ENCODE data around the gene SCUBE1.

The SCUBE1 gene

DNA sequence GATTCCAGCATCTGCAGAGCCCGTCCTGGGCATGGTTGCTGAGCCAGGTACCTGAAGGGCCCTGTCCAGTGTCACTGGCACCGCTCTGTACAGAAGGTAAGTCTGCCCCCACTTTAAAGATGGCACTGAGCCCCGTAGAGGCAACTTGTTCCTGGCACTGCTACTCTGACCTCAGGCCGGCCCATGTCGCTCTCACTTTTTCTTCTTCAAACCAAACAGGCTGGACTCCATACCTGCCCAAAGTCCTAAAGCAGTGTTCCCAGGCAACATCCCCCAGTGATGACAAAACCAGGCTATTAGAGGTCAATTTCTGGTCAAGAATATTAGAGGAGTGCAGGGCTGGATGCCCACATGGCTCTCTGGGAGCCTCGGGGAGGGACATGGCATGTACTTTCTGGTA, 109.6 kb downstream of the SCUBE1 start:
- DNase-seq: no peak

DNA sequence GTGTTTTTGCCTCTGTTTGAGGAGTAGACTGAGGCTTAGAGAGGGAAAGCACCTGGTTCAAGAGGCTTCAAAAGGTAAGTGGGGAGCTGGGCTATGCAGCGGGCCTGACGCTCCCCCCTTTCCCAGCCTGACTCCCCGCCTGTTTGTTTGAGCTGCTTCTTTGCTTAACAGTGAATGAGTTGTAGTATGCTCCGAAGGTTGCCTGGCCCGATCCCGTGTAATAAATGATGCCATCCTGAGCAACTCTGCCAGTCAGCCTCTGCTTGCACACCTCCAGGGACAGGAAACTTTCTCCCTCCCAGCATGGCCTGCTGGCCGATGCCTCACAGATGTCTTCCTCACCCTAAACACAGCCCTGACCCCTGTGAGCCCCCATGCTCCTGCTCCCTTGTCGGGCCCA, 110.7 kb downstream of the SCUBE1 start:
- DNase-seq: no peak

DNA sequence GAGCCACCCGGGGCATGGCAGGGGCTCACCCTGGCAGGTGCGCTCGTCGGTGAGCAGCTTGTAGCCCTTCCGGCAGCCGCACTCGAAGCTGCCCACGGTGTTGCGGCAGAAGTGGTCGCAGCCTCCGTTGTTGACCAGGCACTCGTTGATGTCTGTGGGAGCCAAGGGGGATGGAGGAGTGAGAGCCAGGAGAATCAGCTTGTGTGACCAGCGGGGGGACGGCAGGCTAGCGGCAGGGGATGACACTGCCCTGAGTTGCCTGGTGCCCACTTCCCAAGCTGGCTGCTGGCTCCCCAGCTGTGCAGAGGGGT, 111.5 kb downstream of the SCUBE1 start:
- DNase-seq: no peak

DNA sequence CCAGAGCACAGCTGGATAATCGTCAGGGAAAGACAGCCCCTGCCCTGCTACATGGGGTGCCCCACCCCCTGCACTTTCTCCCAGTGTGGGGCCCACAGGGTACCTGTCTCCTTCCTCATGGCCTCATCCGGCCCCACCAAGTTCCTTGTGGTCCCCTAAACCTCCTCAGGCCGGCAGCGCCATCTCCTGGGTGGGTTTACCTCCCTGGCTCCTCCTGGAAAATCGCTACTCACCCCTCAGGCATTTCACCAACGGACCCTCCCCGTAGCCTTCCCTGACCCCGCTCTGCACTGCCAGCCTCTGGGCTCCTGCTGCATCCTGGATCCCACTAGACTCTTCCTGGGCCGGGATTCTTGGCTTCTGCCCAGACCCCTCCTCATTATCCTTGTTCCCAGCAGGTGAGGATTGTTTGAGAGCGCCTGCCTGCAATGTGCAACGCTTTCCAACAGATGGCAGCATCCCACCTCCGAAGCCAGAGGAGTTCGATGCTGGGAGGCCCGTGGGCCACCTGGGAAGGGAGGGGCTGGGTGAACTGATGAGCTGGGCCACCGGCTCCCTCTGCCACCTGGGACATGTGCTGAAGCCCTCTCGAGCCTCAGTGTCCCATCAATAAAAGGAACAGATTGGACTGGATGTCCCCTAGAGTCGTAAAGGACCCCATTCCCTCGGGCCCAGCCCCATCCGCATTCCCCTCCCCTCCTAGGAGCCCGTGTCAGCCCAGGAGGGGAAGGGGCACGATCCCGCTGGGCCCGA, 112.0 kb downstream of the SCUBE1 start:
- no peak for DNase-seq

DNA sequence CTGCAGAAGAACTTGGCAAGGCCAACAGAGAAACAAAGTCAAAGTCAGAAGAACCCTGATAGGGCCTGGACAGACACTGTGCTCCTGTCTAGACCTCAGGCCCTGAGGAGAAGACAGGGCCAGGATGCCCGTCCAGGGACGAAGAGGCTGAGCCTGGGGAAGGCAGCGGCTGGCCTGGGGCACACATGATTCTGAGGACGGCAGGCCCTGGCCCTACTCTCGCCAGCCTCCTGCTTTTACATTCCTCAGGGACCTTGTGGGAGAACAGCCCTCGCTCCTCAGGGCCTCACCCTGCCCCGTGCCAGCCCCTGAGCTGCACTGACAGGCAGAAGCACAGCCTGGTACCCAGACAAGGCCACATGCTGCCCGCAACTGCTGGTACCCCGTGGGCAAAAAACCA, 112.6 kb downstream of the SCUBE1 start:
- no peak for DNase-seq

DNA sequence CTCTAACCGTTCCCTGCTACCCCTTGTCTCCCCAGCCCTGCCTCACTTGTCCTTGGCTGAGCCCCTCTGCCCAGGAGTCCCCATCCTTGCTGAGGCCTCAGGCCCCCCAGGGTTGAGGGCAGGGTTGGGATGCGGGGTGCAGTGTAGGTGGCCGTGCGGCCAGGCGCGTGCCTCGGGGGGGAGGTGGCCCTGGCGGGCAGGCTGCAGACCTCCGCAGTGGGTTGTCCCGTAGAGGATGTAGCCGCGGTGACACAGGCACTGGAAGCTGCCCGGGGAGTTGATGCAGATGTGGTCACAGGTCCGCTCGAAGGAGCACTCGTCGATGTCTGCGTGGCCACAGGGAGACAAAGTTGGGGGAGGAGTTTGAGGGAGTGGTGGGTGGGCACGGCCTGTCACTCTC, 114.3 kb downstream of the SCUBE1 start:
- no peak for DNase-seq

DNA sequence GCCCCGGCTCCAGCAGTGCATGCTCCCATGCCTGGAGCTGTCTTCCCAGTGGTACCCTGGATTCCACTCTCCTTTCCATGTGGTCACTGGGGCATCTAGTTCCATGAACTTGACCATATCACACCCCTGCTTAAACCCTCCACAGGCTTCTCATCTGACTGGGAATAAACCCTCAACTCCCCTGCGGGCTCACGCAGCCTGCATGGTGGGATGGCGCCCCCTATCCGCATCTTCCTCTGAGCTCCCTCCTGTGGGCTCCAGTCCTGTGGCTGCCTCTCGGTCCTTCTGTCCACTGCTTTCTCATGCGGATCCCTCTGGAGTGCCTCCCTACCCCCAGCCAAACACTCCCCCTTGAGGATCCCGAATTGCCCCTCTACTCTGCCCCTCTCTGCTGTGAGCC, 114.8 kb downstream of the SCUBE1 start:
- DNase-seq: no peak

DNA sequence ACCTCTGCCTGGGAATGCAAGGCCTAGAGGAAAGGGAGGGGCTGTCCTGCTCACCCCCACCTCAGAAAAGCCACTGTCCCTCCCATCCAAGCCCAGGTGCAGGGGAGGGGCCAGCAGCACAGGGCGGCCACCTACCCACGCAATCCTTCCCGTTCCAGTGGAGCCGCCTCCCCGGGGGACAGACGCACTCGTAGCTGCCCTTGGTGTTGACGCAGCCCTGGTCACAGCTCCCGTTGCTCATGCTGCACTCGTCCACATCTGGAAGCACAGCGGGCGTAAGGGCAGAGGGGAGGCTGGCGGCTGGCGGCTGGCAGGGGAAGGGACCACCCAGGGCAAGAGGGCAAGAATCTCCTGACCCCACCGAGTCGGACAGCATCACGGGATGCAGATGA, 115.9 kb downstream of the SCUBE1 start:
- no peak for DNase-seq

DNA sequence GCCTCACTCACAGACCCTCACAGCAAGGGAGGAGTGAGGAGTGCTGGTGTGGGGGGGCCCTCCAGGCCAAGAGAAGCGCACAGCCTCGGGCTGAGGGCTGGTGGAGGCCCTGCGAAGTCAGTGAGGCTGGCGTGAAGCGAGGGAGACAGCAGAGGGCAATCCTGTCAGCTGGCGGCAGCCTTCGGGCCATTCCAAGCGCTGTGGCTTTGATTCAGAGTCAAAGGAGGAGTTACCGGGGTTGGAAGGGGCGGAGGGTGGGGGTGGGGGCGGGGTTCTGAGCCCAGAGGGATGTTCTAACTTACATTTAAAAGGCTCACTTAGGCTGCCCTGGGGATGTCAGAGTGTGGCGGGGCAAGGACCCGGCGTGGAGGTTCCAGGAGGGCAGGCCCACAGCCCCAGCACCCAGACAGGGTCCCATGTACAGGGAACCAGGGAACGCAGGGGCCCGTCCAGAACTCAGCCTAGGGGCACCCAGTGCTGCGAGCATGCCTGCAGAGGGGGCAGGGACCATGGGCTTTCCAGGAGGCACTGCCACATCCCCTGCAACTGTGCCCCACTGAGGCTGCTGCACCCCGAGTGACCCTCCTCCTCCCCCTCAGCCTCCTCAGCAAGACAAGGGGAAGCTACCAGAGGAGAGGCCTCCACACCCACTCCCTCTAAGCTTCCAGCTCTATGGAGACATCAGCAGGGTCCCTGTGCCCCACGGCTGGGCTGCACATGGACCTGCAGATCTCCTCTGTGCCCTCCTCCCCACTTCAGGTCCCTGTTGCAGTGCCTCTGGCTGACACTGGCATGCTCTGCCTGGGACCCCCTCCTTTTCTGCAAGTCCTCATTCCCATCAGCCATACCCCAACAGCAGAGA, 116.6 kb downstream of the SCUBE1 start:
- DNase-seq: no peak

DNA sequence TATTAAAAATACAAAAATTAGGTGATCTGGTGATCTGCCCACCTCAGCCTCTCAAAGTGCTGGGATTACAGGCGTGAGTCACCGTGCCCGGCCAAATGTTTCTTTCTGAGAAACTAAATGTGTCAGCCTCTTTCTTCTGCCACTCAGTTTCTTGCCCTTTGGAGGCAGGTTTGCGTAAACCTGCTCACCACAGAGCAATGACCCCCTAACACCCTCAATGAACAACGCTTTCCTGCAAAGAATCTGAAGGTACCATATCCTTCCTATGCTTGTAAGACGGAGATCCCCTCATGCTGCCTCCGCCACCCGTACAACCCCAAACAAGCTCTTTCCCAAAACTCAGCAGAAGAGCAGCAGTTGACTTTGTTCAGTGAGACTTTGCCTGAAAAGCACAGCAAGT, 117.6 kb downstream of the SCUBE1 start:
- DNase-seq: no peak

DNA sequence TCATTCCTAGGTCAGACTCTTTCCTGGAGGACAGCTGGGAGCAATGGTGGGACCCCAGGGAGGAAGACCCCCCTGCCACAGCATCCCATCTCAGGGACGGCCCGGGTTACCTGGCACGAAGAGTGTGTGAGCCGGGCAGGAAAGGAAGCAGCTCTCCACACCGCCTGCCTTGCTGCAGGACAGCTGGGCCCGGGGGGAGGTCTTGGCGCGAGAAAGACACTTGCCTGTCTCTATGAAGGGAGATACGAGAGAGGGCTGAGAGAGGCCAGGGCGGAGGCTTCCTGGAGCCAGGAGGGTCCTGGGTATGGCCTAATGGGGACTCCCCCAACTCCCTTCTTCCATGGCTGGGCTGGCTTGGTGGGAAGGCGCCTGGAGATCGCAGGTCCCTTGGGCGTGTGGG, 120.2 kb downstream of the SCUBE1 start:
- DNase-seq: no peak

DNA sequence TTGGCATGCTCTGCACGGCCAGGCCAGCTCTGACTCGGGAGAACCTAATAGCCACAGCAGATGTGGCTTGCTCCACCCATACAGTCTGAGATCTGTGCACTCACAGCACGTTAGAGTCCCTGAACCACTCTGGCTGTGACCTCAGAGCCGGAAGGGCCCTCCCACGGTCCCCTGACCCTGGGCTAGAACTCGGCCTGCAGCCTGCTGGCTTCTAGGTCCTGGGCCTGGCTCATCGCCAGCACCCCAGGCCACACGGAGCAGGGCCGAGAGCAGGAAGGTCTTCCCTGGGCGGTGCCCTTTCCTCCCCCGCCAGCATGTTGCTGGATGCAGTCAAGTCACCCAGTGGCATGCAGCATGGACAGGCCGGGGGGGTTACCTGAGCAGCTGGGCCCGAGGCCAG, 120.9 kb downstream of the SCUBE1 start:
- no peak for DNase-seq

DNA sequence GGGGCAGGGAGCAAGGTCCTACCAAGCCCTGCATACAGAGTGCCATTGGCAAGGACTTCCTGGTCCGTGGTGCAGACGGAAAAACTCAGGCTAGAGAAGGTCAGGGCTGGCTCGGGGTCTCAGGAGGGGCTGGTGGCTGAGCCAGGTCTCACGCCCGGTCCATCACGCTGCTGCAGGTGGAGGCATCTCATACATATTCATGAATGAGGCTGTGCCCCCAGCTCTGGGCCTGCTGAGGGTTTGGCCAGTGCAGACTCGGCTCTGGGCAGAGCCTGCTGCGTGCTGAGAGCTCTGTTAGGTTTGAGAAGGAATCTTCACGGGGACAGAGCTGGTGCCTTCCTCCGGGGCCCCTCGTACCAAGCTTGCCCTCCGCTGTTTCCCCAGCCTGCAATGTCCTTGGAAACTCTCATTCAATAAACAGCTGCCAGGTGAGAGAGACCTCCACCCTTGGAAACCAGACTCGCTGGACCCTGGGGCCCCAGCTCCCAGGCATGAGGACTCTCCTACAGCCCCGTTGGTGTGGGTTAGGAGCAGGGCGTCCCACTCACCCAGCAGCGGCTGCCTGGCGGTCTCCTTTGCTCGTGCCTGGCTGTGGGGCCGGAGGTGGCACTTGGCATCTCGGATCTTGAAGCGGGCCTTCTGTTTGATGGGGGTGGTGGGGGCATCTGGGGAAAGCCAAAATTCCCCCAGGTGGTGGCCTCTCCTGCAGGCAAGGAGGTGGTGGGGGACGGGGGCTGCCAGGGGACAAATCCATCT, 122.4 kb downstream of the SCUBE1 start:
- DNase-seq: no peak

DNA sequence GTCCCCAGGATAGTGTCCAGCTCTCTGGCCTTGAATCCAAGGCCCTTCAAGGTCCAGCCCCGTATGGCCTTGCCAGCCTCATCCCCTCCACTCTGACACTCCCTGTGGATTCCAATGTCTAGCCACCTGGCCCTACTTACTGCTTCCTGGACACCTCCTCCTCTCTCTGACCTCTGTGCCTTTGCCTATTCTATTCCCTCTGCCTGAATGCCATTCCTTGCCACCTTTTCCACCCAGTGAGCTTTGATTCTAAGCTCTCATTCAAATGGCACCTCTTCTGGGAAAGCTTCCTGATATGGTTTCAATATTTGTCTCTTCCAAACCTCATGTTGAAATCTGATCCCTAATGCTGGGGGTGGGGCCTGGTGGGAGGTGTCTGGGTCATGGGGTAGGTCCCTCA, 124.4 kb downstream of the SCUBE1 start:
- DNase-seq: no peak

DNA sequence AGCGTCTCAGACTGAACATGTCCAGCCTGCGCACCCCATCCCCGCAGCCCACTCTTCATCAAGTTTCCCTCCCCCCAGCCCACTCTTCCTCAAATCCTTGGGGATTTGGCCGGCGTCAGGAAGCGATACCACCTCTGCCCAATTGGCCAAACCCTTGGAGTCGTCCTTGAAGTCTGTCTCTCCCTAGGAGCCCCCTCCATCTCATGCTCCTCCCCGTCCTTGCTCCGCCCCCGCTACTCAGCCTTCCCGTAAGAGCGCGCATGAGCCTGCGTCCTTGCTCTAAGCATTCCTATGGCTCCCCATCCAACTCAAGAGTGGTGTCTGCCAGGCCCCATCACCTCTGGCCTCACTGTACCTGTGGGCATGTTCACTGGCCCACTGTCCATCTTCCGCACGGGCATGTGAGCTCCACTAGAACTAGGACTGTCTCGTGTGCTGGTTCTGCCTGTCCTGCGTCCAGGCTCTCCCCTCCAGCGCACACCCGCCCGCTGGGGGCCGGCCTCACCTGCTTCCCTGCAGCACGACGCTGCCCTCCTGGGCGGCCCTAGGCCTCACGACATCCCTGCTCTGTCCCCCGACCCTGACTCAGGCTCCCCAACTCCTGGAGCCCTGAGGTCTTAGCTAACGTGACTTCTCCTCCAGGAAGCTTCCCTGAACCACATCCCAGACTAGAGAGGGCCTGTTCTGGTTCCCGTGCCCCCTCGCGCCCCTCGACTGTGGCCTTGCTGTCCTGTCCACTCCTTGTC, 125.7 kb downstream of the SCUBE1 start:
- DNase-seq: no peak

DNA sequence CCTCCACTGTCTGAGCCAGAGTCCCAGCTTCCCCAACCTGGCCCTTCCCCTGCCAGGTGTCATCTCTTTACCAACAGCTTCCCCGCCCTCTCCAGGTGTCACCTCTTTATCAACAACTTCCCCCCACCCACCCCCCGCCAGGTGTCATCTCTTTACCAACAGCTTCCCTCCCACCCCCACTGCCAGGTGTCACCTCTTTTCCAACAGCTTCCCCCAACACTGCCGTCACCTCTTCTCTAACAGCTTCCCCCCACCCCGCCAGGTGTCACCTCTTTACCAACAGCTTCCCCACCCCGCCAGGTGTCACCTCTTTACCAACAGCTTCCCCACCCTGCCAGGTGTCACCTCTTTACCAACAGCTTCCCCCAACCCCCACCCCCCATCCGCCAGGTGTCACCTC, 126.4 kb downstream of the SCUBE1 start:
- no peak for DNase-seq

DNA sequence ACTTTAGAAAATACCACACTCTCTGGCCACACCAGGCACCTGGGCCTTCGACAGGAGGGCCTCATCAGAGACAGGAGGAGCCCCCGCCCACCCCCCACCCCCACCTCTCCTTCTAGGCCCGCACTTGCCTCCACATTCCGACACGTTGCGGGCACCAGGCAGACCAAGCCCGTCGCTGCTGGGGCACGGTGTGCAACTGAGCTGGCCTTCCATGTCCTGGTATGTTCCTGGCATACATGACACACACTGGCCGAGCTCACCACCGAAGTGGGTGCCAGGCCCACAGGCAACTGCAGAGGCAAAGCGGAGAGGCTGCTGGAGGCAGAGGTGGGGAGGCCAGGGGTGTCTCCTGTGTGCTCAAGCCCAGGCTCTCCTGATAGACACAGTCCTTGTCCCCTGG, 129.2 kb downstream of the SCUBE1 start:
- DNase-seq: no peak

DNA sequence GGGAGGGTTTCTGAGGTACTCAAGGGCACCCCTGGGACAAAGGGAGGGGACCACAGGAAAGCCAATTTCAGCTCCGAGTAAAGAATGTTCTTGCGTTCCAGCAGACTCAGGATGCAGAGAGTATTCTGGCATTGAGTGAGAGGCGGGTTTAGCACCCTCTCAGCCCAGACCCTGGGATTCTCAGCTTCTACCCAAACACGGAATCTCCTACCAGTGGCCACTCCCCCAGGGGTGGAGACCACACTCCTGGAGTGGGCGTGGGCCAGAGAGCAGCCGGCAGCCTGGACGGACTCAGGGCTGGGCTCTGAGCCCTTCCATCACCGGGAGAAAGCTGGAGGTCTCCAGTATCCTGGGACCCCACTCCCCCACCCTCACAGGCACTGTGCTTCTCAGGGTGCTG, 130.1 kb downstream of the SCUBE1 start:
- DNase-seq: no peak

DNA sequence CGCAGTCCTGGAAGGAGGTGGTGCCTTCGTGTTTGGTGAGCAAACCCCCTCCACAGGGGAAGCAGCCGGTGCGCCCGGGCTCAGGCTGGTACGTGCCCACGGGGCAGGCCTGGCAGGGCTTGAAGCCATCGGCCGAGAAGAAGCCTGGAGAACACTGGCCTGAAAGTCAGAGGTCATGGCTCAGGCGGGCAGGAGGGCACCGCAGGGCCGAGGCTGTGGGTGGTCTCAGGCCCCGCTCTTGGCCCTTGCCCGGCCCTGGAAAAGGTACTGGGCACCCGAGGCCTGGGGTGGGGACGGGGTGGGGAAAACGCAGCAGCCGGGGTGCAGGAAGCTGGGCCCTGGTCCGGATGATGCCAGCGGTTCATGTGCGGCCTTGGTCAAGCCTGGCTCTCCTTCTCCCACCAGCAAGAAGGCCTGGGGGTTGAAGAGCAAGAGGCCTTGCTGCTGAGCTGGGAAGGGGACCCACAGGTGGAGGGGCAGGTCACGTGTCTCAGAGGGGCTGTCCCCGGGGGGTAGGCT, 130.7 kb downstream of the SCUBE1 start:
- no peak for DNase-seq

DNA sequence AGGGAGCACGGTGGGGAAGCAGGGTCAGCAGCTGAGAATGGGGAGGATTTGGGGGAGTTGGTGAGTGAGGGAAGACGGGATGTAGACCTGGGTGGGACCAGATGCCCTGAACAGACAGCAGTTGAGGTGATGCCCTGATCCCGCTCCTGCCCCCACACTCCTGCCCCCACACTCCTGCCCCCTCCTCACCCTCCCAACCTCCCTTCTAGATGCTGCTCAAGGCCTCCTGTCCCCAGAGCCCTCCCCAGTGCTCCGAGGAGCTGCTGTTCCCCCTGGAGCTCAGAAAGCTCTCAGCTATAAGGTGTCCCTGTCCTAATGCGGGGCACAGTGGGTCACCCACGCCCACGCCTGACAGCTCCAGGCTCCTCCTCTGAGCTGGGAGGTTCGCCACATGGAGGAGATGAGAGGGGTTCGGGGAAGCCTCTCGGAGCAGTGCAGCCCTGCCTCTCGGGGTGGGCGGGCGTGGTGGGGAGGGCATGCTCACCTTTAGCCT, 131.2 kb downstream of the SCUBE1 start:
- DNase-seq: no peak

DNA sequence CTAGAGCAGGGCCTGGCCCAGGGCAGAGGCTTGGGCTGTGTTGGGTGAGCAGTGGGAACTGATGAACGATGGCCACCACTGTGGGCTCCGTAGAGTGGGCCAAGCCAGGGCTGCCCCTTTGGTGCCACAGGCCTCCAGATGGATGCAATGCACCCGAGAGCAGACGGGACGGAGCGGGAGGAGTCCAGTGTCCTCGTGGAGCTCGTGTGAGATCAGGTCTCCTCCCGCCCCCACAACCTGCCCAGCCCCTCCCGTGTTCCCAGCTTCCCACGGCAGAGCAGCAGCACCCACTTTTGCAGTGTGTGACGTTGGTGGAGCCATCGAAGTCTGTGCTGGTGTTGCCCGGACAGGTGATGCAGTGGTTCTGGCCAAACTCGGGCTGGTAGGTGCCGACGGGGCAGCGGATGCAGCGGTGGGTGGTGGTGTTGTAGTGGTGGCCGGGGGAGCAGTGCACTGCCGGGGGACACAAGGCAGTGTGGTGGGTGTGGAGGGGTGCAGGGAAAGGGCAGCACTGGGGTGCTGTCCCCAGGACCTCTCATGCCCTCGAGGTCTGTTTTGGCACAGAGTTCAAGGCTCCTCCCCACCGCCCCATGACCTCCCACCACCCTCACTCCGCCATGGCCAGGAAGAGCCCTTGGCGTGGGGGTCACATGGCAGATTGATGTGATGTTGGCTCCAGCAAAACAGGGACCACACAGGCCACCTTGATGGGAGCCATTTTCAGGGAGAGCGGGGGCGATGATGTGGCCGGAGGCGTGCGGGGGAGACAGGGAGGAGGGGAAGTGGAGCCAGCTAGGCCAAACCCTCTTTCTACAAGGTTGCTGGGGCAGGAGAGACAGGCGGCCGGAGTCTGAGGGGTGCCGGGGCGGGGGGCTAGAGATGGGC, 132.3 kb downstream of the SCUBE1 start:
- no peak for DNase-seq

DNA sequence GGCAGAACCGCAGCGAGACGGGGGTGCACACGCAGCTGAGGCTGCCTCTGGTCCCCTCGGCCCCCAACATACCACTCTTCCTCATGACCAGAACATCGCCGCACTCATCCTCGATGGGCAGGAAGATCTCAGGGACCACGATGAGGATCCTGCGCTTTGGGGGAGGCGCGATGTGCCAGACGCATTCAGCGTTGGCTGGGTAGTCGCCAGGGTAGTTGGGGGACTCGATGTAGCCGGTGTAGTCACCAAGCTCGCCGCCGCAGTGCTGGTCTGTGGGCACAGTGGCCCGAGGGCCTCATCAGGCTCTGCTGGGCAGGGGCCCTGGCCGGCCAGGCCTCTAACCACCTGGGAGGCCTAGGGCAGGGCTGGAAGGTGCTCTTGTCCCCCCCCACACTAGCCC, 133.2 kb downstream of the SCUBE1 start:
- no peak for DNase-seq
